HG03025 (cell line): Measurements from ENCODE around the gene GCKR.
A peak's percentile ranks its signal among the peaks of the same experiment; 100 is the strongest.

Experiments
- ATAC-seq: cut with Tn5 transposase; IDR thresholded peaks from one replicate; pipeline ENCODE4 v1.9.1; 2021; ENCODE audit warnings: mild to moderate bottlenecking, moderate library complexity; ENCODE audit not compliant: unreplicated experiment, low FRiP score

The GCKR gene, protein sequence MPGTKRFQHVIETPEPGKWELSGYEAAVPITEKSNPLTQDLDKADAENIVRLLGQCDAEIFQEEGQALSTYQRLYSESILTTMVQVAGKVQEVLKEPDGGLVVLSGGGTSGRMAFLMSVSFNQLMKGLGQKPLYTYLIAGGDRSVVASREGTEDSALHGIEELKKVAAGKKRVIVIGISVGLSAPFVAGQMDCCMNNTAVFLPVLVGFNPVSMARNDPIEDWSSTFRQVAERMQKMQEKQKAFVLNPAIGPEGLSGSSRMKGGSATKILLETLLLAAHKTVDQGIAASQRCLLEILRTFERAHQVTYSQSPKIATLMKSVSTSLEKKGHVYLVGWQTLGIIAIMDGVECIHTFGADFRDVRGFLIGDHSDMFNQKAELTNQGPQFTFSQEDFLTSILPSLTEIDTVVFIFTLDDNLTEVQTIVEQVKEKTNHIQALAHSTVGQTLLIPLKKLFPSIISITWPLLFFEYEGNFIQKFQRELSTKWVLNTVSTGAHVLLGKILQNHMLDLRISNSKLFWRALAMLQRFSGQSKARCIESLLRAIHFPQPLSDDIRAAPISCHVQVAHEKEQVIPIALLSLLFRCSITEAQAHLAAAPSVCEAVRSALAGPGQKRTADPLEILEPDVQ

DNA sequence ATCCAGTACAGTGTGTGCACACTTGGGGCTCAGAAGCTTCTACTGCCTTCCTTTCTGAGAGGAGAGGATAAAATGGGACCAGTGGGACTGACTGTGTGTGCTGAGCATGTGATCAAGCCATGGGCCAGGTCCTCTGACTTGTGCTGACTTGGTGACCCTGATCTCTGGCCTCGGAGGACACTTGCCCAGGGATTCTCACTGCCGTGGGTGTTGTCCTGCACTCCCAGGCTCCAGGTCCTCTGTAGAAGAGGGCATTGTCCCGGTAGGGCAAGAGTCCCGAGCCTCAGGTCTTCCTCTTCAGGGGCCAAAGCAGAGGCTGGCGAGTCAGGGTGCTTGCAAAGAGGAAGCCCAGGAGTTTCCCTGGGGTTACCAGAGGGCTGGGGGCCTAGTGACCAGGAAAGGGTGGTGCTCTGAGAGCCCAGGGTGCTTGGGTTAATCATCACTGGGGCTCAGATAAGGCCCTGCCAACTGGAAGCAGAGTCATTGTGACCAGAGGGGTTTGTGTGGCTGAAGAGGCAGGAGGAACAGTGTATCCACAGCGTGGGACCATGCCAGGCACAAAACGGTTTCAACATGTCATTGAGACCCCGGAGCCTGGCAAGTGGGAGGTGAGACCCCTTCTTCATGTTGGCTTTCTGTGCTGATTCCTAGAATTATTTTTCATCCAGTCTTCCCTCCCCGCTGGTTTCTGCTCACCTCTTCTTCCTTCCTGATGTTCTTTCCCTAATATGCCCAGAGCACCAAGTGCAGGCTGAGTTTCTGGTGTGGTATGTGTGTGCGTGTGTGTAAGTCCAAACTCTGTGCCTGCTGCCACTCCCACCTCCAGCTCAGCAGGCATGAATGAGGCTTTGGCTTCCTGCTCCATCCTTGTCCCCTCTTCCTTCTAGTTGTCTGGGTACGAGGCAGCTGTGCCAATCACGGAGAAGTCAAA, at the start of gene GCKR:
GCKR (plus strand) TSS at position 483 of the 931 bp plus-strand sequence; CDS start at position 549, 66 bp downstream.
- no peak for ATAC-seq

DNA sequence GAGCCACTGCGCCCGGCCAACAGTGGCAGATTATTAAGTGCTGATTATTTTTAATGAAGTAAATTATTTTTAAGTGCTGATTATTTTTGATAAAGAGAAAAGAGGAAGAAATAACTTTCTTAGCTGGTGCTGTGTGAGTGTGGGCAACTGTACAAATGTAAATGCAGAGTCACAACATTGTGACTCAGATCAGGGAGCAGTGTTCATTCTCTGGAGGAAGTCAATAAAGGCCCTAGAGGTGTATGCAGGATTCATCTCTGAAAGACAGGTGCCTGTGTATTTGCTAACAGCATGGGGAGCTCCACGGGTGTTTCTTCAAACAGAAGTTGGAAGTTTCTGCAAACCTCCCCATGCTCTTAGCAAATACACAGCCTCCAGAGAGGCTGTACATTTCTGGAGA, 48.3 kb upstream of the GCKR start:
- no peak for ATAC-seq

DNA sequence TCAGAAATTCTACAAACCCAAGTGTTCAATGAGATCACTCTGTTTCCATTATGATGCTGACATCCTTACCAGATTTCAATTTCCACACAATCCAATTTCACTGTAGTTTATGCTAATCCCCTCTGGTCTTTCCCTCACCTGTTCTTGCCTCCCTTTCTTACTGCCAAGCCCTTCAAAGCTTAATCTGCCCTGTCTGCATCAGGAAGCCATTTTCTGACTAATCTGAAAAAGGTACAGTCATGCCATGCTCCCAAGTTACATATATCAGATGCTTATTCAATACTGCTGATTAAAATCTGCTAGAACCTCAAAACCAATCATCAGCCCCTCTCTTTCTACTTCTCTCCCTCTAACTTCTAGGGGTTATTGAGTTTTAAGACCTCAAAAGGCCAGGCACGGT, 45.5 kb upstream of the GCKR start:
- ATAC-seq, result no peak

DNA sequence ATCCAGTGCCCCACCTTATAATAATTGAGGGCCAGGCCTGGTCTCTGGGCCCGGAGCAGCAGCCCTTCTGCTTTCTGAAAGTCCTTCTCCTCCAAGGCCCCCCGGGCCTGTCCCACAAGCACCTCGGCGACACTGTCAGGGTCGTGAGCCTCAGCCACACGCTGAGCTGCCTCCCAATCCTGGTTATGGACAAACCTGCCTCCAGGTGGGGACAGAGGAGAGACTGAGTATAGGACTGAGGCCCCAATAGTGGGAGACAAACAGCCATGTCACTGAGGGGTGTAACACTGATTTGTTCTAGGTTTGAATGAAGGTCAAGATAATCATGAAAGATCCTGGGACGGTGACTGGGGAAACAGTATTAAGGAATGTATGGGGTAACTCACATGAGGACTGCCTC, 42.7 kb upstream of the GCKR start:
- ATAC-seq, result no peak

DNA sequence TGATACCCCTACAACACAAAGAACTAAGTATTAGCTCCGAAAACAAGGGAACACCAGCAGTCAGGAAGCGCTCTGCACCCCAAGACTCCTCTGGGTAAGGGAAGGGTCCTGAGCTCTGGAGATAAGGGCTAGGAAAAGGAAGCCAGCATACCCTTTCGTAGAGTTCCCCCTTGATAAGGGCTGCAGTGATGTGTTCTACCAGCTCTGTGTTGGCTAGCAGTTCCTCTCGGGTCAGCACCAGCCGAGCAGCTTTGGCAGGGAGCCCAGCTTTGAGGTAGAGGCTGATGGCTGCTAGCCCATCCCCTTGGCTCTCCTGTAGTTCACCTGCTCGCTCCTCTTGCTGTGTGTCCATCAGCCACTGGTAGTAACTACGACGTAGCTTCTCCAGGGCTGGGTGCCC, 35.5 kb upstream of the GCKR start:
- ATAC-seq, result no peak

DNA sequence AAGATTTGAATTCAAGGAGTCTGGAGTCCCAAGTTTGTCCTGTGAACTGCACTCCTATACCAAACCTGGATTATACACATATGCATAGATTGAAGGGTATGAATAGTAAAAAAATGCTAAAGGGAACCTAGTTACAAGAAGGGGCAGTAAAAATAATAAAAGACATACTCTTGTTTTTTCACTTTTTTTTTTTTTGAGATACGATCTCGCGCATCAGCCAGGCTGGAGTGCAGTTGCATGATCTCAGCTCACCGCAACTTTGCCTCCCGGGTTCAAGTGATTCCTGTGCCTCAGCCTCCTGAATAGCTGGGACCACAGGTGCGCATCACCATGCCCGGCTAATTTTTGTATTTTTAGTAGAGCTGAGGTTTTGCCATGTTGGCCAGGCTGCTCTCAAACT, 32.2 kb upstream of the GCKR start:
- ATAC-seq, result no peak

DNA sequence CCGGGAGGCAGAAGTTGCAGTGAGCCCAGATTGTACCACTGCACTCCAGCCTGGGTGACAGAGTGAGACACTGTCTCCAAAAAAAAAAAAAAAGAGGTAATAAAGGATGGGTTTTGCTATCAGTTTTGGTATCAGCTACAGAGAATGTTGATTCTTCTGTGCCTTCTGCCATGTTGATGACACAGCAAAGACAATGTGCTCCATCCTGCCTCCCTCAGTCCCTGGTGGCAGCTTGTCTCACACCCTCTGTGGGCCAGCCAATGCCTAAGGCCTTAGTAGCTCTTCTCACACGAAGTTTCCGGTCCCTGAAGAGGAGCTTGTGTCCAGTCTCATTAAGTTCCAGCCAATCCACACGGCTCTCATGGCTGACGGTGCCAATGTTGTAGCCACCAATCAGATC, 24.7 kb upstream of the GCKR start:
- ATAC-seq, result no peak

DNA sequence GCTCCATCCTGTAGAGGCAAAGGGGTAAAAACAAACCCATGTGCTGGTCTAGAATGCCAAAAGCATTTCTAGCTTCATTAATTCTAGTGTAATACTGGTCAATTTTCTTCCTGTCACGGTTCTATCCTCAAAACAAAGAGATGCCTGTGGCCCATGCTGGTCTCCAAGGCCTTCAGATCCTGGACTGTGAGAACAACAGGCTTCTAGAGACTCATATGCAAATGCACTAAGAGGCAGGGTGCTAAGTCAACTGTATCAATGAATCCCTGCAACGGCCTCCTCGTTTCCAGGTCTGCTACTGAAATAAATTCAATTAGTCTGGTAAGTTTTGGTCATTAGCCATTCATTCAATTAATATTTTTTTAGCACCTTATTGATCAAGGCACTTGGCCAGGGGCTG, 11.1 kb upstream of the GCKR start:
- no peak for ATAC-seq

DNA sequence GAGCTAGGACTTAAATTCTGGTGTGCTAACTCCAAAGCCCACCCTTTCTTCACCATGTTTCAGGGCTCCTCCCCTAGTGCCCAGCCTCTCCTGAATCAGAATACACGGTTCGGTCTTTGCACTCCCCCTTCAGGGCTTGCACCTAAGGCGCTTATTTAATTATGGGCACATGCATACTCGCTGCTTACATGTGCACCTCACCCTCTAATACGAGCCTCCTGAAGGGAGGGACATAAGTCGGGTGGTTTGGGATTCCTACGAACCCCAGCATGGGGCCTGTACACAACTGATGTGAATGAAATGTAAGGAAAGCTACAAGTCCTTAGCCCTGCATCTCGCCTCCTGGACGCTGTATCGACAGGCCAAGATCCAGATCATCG, 7.5 kb upstream of the GCKR start:
- no peak for ATAC-seq

DNA sequence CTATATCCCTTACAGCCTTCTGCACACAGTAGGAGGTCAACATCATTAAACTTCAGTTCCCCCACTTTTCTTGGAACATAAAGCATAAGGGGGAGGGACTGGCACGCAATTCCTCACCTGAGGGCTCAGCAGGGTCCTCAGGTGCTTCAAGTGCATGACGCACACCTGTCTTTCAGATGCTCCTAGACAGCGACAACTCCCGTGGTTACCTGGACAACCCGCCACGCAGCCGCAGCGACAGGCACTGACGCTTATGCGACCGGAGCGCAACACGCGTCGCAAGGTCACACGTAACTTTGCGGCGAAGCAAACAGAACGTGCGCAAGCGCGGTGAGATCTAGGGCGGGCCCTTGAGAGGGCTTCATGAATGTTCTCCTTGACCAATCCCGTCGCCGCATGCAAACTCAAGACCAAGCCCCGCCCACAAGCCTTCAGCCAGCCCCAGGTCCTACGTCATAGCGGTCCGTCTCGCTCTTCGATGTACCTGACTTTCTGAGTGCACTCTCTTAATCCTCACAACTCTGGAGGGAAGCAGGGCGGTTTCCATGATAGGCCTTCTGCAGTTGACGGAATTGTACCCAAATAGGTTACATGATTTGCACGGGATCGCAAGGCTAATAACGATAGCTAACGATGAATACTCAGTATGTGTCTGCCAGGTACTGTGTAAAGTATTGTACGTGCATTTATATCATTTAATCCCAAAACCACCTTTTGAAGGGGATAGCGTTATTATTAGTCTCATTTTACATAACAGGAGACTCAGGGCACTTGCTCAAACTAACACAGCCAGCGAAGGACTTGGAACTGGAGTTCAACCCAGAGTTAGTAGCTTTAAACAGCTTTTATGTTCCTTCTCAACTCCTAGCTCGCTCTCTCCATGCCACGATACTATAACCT, 6.9 kb upstream of the GCKR start, which contains the start of gene IFT172:
IFT172 (minus strand) TSS at position 246 of the 900 bp plus-strand sequence; CDS start at position 156, 90 bp downstream.
- peak; percentile 92 for ATAC-seq

DNA sequence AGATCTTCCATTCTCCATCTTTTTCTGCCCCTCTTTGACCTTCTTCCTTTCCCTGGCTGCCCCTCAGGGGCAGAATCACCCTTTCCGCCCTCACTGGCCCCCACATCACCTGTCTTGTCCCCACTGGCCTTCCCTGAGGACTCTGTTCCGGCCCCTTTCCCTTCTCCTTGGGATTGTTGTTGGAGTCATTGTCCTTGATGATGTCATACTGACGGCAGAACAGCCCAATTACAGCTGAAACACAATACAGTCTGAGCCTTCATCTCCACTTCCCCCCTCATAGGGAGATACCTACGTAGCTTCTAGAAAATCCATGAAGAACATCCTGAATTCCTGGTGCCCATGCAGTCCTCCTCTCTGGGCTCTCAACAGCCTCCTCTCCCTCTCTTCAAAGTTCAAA, 4.1 kb upstream of the GCKR start:
- ATAC-seq, result no peak

DNA sequence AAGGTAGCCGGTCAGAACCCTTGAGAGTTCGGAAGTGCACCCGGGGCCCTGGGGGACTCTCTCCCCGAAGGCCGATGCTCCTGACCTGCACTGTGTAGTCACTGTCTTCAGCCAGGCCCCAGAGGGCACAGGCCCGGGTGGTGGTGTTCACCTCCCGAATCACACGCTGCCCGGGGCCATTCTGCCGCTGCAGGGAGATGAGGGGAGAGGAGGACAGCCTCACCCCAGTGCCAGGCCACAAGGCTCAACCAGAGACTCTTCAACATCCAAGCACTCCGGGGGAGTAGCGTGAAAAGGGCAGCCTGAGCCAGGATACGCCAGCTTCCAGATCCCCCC, 2.7 kb upstream of the GCKR start:
- ATAC-seq, result no peak

DNA sequence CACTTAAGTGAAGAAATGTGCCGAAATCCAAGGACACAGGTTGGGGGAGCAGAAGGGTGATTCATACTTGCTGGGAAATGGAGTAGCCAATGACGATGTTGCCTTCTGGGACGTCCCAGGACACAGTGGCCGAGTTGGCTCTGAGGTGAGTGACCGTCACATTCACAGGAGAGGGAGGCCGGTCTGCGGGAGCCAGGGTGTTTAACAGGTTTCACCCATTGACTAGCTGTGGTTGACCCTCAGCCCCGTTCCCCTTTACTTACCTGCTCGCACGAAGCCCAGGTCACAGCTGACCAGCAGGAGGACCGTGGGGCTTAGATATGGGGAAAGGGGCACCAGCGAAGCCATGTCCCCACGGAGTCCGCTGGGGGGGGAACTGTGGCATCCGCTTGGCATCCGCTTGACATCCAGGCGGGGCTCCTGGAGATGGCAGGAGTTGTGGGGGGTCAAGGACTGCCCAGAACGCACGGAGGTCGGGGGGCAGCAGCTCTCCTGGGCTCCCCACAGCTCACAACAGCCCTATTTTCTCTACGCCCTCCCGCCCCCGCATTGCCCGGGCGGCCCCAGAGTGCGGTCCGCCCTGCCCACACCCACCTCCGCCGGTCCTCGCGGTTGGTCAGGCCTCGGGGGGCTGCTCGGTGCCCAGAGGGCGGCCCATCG, 2.2 kb upstream of the GCKR start:
- no peak for ATAC-seq

DNA sequence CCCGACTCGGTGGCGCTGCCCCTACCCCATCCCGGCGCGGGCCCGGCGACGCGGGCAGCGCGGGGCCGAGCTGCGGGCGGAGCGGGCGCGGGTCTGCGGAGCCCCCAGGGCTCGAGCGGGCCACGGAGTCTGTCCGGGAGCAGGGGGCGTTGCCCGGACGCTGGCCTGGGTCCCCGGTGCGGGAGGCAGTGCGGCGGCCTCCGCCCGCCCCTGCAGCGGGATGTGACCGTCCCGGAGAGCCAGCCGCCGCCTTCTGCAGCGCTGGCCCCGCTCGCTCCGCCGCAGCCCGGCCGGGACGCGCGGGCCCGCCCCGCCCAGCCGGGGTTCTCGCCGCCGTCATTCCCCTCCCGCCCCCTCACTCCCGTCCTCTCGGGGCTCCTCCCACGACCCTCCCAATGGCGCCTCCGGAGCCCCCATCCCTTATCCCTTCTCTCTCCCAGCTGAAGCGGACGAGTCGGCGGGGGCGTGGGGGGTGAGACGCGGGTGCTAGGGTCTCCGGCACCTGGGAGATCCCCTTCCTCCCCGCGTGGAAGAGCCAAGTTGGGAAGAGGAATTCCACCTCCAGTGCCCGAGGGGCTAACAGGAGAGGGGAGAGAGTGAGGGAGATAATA, 1.6 kb upstream of the GCKR start, which contains the start of gene FNDC4:
FNDC4 (minus strand) TSS at position 257 of the 611 bp plus-strand sequence. CDS start 521 bp downstream, outside the sequence.
- ATAC-seq, result no peak

DNA sequence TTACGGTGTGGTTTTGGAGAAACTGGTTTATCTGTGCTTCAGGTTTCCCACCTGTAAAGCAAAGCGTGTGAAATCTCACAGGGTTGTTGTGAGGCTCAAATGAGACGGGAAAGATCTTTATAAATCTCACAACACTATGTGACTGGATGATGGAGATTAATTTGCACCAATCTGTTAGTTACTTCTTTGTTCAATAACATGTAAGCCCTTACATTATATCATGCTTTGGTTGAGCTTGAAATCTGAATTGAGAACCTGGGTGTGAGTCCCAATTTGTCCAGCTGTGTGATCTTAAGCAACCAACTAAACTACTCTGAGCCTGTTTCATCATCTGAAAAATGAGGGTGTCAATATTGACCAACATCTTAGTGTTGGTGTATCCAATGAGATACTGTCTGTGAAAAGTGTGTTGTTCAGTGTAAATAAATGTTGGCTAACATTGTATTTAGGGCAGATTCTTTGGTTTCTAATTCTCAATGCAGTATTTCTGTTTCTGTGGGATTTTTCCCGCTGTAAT, 741 bp upstream of the GCKR start:
- ATAC-seq, result no peak

DNA sequence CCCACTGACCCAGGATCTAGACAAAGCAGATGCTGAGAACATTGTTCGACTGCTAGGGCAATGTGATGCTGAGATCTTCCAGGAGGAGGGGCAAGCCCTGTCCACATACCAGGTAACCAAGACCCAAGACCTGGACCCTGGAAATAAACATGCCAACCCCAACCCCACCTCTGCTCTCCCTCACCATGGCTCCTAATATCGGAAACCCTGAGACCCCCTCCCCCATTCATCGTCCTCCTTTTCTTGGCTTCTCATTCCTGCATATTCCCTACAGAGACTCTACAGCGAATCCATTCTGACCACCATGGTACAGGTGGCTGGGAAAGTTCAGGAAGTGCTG, 619 bp downstream of the GCKR start:
- no peak for ATAC-seq

DNA sequence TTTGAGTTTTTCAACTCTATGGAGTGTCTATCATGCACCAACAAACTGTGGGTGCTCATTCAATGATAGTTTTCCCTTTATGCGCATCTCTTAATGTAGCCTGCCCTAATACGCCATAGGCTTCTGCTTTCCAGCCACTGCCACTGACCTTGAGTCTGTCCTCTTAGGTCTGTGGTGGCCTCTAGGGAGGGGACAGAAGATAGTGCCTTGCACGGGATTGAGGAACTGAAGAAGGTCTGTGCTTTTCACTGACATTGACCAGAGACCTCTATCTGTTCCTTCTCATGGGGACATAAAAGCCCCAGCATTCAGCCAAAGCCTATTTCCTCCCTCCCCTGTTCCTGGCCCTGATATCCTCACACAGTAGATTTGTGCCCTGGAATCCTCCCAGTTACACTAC, 2.3 kb downstream of the GCKR start:
- no peak for ATAC-seq

DNA sequence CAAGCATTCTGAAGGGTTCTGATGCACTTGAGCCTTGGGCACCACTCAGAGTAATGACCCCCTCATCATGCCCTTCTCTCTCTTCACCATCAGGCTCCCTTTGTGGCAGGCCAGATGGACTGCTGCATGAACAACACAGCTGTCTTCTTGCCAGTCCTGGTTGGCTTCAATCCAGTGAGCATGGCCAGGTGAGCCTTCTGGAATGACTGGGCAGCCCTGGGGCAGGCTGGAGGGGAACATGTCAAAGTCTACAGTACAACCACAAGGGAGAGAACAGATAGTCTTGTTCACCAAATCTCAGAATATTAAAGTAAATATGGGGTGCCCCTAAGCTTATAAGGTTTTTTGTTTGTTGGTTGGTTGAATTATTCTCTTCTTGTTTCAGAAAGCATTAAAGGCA, 4.4 kb downstream of the GCKR start:
- no peak for ATAC-seq

DNA sequence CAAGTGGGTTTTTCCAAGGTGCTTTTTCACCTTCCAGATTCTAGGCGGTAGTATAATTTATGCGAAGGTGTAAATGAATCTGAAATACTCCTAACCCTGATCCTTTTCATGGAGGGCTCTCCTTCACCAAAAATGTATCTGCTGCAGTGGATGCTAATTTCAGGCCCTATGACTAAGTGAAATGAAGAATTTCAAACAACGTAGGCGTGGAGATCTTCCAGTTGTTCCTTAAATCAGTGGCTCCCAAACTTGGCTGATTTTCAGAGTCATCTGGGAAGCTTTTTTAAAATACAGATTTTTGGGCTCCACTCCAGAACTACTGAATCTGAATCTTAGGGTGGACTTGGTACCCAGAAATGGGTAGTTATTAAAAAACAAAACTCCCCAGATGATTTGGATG, 5.5 kb downstream of the GCKR start:
- no peak for ATAC-seq
